Natural killer cell (primary cell): ENCODE measurements around the gene WHRN. TPM values are rescaled to one million over a fixed set of nuclear protein-coding genes. Genes with fewer than 3 reads are reported as not detected.

ENCODE experiments used
- ATAC-seq, 3 donors: fragments of 150-1000 bp in 2 of 3; fragments of 200-7000 bp in 1 of 3; cut with Tn5 transposase; 1 replicate in 1 of 3; 2 replicates in 2 of 3; pipeline ENCODE4 v1.10.0; 2021; ENCODE audit warnings: mild to moderate bottlenecking in 2 of 3, moderate library complexity in 2 of 3
- DNase-seq, 2 donors: peaks; one replicate each; pipeline versions ENCODE4 v3.0.0 to v3.0.0-alpha.2; 2013 to 2021; ENCODE audit warnings: mixed read lengths in 1 of 2
- H3K27ac ChIP-seq: one replicate; pipeline ENCODE4 v1.5.1; 2013; ENCODE audit warnings: mild to moderate bottlenecking, low read length
- H3K27me3 ChIP-seq: one replicate; pipeline ENCODE4 v1.6.1; 2013; ENCODE audit warnings: low read length; ENCODE audit not compliant: control insufficient read depth, insufficient read depth
- H3K36me3 ChIP-seq: one replicate; pipeline ENCODE4 v1.6.1; 2013; ENCODE audit warnings: low read length; ENCODE audit not compliant: control insufficient read depth, insufficient read depth
- H3K4me1 ChIP-seq: one replicate; pipeline ENCODE4 v1.6.1; 2013; ENCODE audit warnings: low read length; ENCODE audit not compliant: control insufficient read depth, insufficient read depth
- H3K4me3 ChIP-seq: one replicate; pipeline ENCODE4 v1.5.1; 2013; ENCODE audit warnings: low read length
- H3K9me3 ChIP-seq: one replicate; pipeline ENCODE4 v1.6.1; 2013; ENCODE audit warnings: low read length; ENCODE audit not compliant: control insufficient read depth, insufficient read depth
- H3K27ac Mint-ChIP-seq, 2 donors: one replicate each; pipeline ENCODE4 v1.8.0; 2022; ENCODE audit warnings: mild to moderate bottlenecking in 2 of 2, mixed read lengths in 2 of 2, moderate library complexity in 1 of 2
- H3K27me3 Mint-ChIP-seq, 2 donors: one replicate each; pipeline ENCODE4 v1.8.0; 2022; ENCODE audit warnings: low read depth in 2 of 2, mixed read lengths in 2 of 2
- H3K36me3 Mint-ChIP-seq: one replicate; pipeline ENCODE4 v1.8.0; 2022; ENCODE audit warnings: mixed read lengths
- H3K4me1 Mint-ChIP-seq, 2 donors: one replicate each; pipeline ENCODE4 v1.8.0; 2022; ENCODE audit warnings: mixed read lengths in 2 of 2
- H3K4me3 Mint-ChIP-seq: one replicate; pipeline ENCODE4 v1.8.0; 2022; ENCODE audit warnings: mild to moderate bottlenecking, moderate library complexity, mixed read lengths
- H3K9me3 Mint-ChIP-seq, 2 donors: one replicate each; pipeline ENCODE4 v1.8.0; 2022; ENCODE audit warnings: mixed read lengths in 2 of 2
- CTCF ChIP-seq: fragments of 200-600 bp; IDR thresholded peaks from one replicate; pipeline ENCODE4 v1.8.0; 2022; ENCODE audit warnings: antibody characterized with exemption
- WGBS: methylation state at CpG from one replicate; pipeline ENCODE4 v1.1.7; 2013; ENCODE audit warnings: missing lambda C conversion rate; ENCODE audit not compliant: insufficient coverage; 5-methylcytosine and 5-hydroxymethylcytosine counted together
- intact Hi-C: fragments of 100-400 bp; cut with micrococcal nuclease; formaldehyde crosslinking; loops from one replicate; pipeline ENCODE4 v1.14.2; 2022
- total RNA-seq, 4 donors: library from RNA; stranded (reverse); fragments of 120-200 nt in 1 of 4; gene quantifications; one replicate each; pipeline versions ENCODE4 v1.2.3 to v1.2.4, GENCODE V29; 2013 to 2022

Gene WHRN
- total RNA-seq, 3 donors from 2014 or later (not counting 1 experiment from before 2014, with no cell fraction given): 29.8 to 90.6 (median 36.8) TPM

- Mint-ChIP-seq H3K27ac (peak overlapping the region; percentile 79 to 86), H3K36me3 (peaks cover 18% of the 10 kb centered on the region), H3K4me1 (peaks cover 71 to 87% of the 10 kb centered on the region in 2 donors), H3K4me3 (peak overlapping the region; percentile 77), H3K27me3 (no peaks in the 10 kb centered on the region), H3K9me3 (no peaks in the 10 kb centered on the region)
- WGBS: 32% methylated on average over 9 of the region's 9 CpGs
- Histone ChIP-seq H3K27me3 (no peaks in the 10 kb centered on the region), H3K4me1 (peaks cover 98% of the 10 kb centered on the region), H3K27ac (peak overlapping the region; percentile 100), H3K9me3 (no peaks in the 10 kb centered on the region), H3K36me3 (peaks cover 90% of the 10 kb centered on the region), H3K4me3 (no peak overlapping the region)
- TF ChIP-seq CTCF: no peak
- DNase-seq (peak in 1 of 2 donors; percentile 51), ATAC-seq (peak in 2 of 3 donors; percentile 7 to 14)
- intact Hi-C loops: loop anchor here (1.0 kb wide), 1 partner anchor 9 kb away; no protein-coding TSS in a partner anchor
Measured at GRCh38 chr9:114375386-114376175, 129.7 kb downstream of the WHRN start.

DNA sequence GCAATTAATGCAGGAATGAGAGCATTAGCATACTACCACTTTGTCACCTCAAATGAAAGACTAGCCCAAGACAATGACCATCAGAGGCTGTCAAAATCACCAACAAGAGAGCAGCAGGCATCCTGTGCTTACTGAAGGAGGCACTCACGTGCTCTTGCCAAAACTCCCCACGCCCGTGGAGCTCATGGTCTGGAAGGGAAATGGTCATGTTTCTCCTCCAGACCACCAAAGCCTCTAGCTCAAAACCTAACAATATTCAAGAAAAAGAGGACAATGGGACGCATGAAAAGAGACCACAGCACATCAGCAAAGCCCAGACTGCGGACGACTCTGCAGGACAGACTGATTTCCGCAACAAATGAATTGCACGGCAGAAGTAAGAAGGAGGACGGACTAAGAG, 130.3 kb downstream of the WHRN start:
- Mint-ChIP-seq H3K27me3 (no peaks in the 10 kb centered on the region), H3K4me3 (peak overlapping the region; percentile 77), H3K27ac (peak overlapping the region; percentile 79 to 86), H3K4me1 (peaks cover 67 to 84% of the 10 kb centered on the region in 2 donors), H3K36me3 (peaks cover 18% of the 10 kb centered on the region), H3K9me3 (no peaks in the 10 kb centered on the region)
- intact Hi-C loops: loop anchor here (1.0 kb wide), 1 partner anchor 9 kb away; no protein-coding TSS in a partner anchor
- no peaks in the 10 kb centered on the region for H3K9me3 ChIP-seq
- H3K4me3 ChIP-seq: no peak overlapping the region
- WGBS: 32% methylated on average over 7 of the region's 9 CpGs
- peak in 1 of 2 donors; percentile 40 for DNase-seq
- no peak for TF ChIP-seq CTCF
- no peaks in the 10 kb centered on the region for H3K27me3 ChIP-seq
- no peak for ATAC-seq
- H3K4me1 ChIP-seq: peaks cover 100% of the 10 kb centered on the region
- H3K36me3 ChIP-seq: peaks cover 90% of the 10 kb centered on the region
- peak overlapping the region; percentile 100 for H3K27ac ChIP-seq

- Histone ChIP-seq H3K9me3 (no peaks in the 10 kb centered on the region), H3K4me3 (no peak overlapping the region), H3K27me3 (no peaks in the 10 kb centered on the region), H3K27ac (peak overlapping the region; percentile 100), H3K4me1 (peaks cover 99% of the 10 kb centered on the region), H3K36me3 (peaks cover 84% of the 10 kb centered on the region)
- H3K36me3 Mint-ChIP-seq: peaks cover 18% of the 10 kb centered on the region
- H3K9me3 Mint-ChIP-seq: peaks cover 0 to 3% of the 10 kb centered on the region in 2 donors
- H3K4me1 Mint-ChIP-seq: peaks cover 60 to 84% of the 10 kb centered on the region in 2 donors
- no peak for TF ChIP-seq CTCF
- H3K27me3 Mint-ChIP-seq: no peaks in the 10 kb centered on the region
- H3K4me3 Mint-ChIP-seq: peak overlapping the region; percentile 71
- ATAC-seq (no peak), DNase-seq (peak in 1 of 2 donors; percentile 48)
- H3K27ac Mint-ChIP-seq: peak overlapping the region; percentile 79 to 86
- intact Hi-C loops: loop anchor here (1.0 kb wide), 1 partner anchor 11 kb away; no protein-coding TSS in a partner anchor
- 63% methylated on average over 14 of the region's 16 CpGs for WGBS
Measured at GRCh38 chr9:114373960-114374730, 131.1 kb downstream of the WHRN start.
